Tibial nerve (tissue), 4 donors: Measurements from ENCODE around the gene KRTAP19-1. TPM values are rescaled to one million over a fixed set of nuclear protein-coding genes. Genes with fewer than 3 reads are reported as not detected.

Experiments used
- DNase-seq, 2 donors: peaks; one replicate each; pipeline ENCODE4 v3.0.0-alpha.2; 2019; ENCODE audit warnings: low spot score in 2 of 2
- H3K27ac ChIP-seq, 4 donors: fragments of 200-600 bp; sonication (generic) in 3 of 4; one replicate each; pipeline ENCODE4 v1.5.1; 2017 to 2019; ENCODE audit warnings: mild to moderate bottlenecking in 1 of 4
- H3K27me3 ChIP-seq, 2 donors: fragments of 200-600 bp; sonication (generic) in 1 of 2; one replicate each; pipeline versions ENCODE4 v1.5.1 to v1.6.0; 2017 to 2019
- H3K36me3 ChIP-seq, 3 donors: fragments of 200-600 bp; sonication (generic); one replicate each; pipeline ENCODE4 v1.5.1; 2018 to 2019
- H3K4me1 ChIP-seq, 4 donors: fragments of 200-600 bp; sonication (generic) in 3 of 4; one replicate each; pipeline ENCODE4 v1.5.1; 2017 to 2019
- H3K4me3 ChIP-seq, 4 donors: fragments of 200-600 bp; sonication (generic) in 3 of 4; one replicate each; pipeline ENCODE4 v1.5.1; 2017 to 2019; ENCODE audit warnings: mild to moderate bottlenecking in 1 of 4, moderate library complexity in 1 of 4
- H3K9me3 ChIP-seq, 4 donors: fragments of 200-600 bp; sonication (generic) in 3 of 4; one replicate each; pipeline ENCODE4 v1.5.1; 2017 to 2019
- CTCF ChIP-seq, 5 experiments: fragments of 200-600 bp in 3 of 5; fragments of 450-650 bp in 2 of 5; sonication (generic) in 3 of 5; IDR thresholded peaks; one replicate each; pipeline ENCODE4 v1.5.1; 2016 to 2019; ENCODE audit warnings: antibody characterized with exemption in 5 of 5, mild to moderate bottlenecking in 3 of 5, moderate library complexity in 2 of 5
- EP300 ChIP-seq, 2 donors: sonication (generic); formaldehyde crosslinking; IDR thresholded peaks; one replicate each; pipeline ENCODE4 v1.6.1; 2017; ENCODE audit warnings: antibody characterized with exemption in 2 of 2, mild to moderate bottlenecking in 1 of 2
- POLR2A ChIP-seq, 2 donors: fragments of 450-650 bp; IDR thresholded peaks; one replicate each; pipeline ENCODE4 v1.6.1; 2017; ENCODE audit warnings: antibody characterized with exemption in 2 of 2, mild to moderate bottlenecking in 2 of 2, moderate library complexity in 2 of 2
- WGBS, 2 donors: methylation state at CpG; one replicate each; pipeline ENCODE4 v1.1.5; 2018; 5-methylcytosine and 5-hydroxymethylcytosine counted together
- total RNA-seq, 4 donors: library from RNA; depleted of rRNA; stranded (reverse); fragments of >200 nt; gene quantifications; one replicate each; pipeline ENCODE4 v1.1.0, GENCODE V29; 2016

Gene KRTAP19-1
- total RNA-seq, 4 donors from 2014 or later, result not detected

GRCh38 chr21:30447056-30447455, 33.1 kb downstream of the KRTAP19-1 start:
- no peaks in the 10 kb centered on the region for H3K4me1 ChIP-seq
- H3K4me3 ChIP-seq, result no peak overlapping the region
- H3K36me3 ChIP-seq, result no peaks in the 10 kb centered on the region
- TF ChIP-seq POLR2A (IDR thresholded peaks at IDR 0.05), result no peak
- TF ChIP-seq EP300 (IDR thresholded peaks at IDR 0.05), result no peak
- TF ChIP-seq CTCF (IDR thresholded peaks at IDR 0.05), result no peak
- H3K27ac ChIP-seq, result no peak overlapping the region
- 53 to 55% methylated on average over 4 of the region's 4 CpGs for WGBS, 2 donors
- H3K27me3 ChIP-seq, result no peaks in the 10 kb centered on the region
- no peak for DNase-seq
- no peaks in the 10 kb centered on the region for H3K9me3 ChIP-seq

- H3K4me3 ChIP-seq, result no peak overlapping the region
- 61 to 62% methylated on average over 1 of the region's 1 CpG for WGBS, 2 donors
- no peak for TF ChIP-seq CTCF (IDR thresholded peaks at IDR 0.05)
- no peak for DNase-seq
- no peaks in the 10 kb centered on the region for H3K27me3 ChIP-seq
- no peaks in the 10 kb centered on the region for H3K4me1 ChIP-seq
- no peaks in the 10 kb centered on the region for H3K36me3 ChIP-seq
- H3K27ac ChIP-seq, result no peak overlapping the region
- no peaks in the 10 kb centered on the region for H3K9me3 ChIP-seq
Measured at GRCh38 chr21:30444204-30444603, 36.0 kb downstream of the KRTAP19-1 start.

- no peak overlapping the region for H3K27ac ChIP-seq
- no peaks in the 10 kb centered on the region for H3K36me3 ChIP-seq
- no peaks in the 10 kb centered on the region for H3K9me3 ChIP-seq
- H3K4me1 ChIP-seq, result no peaks in the 10 kb centered on the region
- H3K4me3 ChIP-seq, result no peak overlapping the region
- H3K27me3 ChIP-seq, result no peaks in the 10 kb centered on the region
- no peak for DNase-seq
- TF ChIP-seq EP300 (IDR thresholded peaks at IDR 0.05), result no peak
- no peak for TF ChIP-seq CTCF (IDR thresholded peaks at IDR 0.05)
- no peak for TF ChIP-seq POLR2A (IDR thresholded peaks at IDR 0.05)
Measured at GRCh38 chr21:30443226-30443625, 36.9 kb downstream of the KRTAP19-1 start.

- 93 to 98% methylated on average over 5 of the region's 5 CpGs for WGBS, 2 donors
- Histone ChIP-seq H3K4me1 (no peaks in the 10 kb centered on the region), H3K27ac (no peak within 1 kb of the TSS)
Measured at GRCh38 chr21:30439975-30440374, 40.2 kb downstream of the KRTAP19-1 start, which contains the start of gene KRTAP15-1. KRTAP15-1 (plus strand) TSS chr21:30440275; CDS start chr21:30440328, 53 bp downstream.

GRCh38 chr21:30437010-30437565, 43.1 kb downstream of the KRTAP19-1 start:
- no peak for TF ChIP-seq EP300 (IDR thresholded peaks at IDR 0.05)
- TF ChIP-seq CTCF (IDR thresholded peaks at IDR 0.05), result no peak
- TF ChIP-seq POLR2A (IDR thresholded peaks at IDR 0.05), result no peak
- Histone ChIP-seq H3K9me3 (no peaks in the 10 kb centered on the region), H3K27me3 (no peaks in the 10 kb centered on the region), H3K27ac (no peak overlapping the region), H3K36me3 (no peaks in the 10 kb centered on the region), H3K4me1 (no peaks in the 10 kb centered on the region), H3K4me3 (no peak overlapping the region)
- WGBS, 2 donors, result 82 to 87% methylated on average over 3 of the region's 3 CpGs
- DNase-seq, result no peak

More at GRCh38 chr21:30439975-30440374, 40.2 kb downstream of the KRTAP19-1 start, which contains the start of gene KRTAP15-1:
- Histone ChIP-seq H3K4me3 (no peak within 1 kb of the TSS), H3K9me3 (no peaks in the 10 kb centered on the region), H3K36me3 (no peaks in the 10 kb centered on the region), H3K27me3 (no peaks in the 10 kb centered on the region)
- DNase-seq, result no peak
- TF ChIP-seq POLR2A (IDR thresholded peaks at IDR 0.05) (no peak), EP300 (IDR thresholded peaks at IDR 0.05) (no peak), CTCF (IDR thresholded peaks at IDR 0.05) (no peak)
